ENCODE data around the gene MEA1.
A peak's percentile ranks its signal among the peaks of the same experiment; 100 is the strongest.

GRCh38 chr6:42996513-42996912, 17.2 kb downstream of the MEA1 start:
- TF ChIP-seq, protein P1, sequence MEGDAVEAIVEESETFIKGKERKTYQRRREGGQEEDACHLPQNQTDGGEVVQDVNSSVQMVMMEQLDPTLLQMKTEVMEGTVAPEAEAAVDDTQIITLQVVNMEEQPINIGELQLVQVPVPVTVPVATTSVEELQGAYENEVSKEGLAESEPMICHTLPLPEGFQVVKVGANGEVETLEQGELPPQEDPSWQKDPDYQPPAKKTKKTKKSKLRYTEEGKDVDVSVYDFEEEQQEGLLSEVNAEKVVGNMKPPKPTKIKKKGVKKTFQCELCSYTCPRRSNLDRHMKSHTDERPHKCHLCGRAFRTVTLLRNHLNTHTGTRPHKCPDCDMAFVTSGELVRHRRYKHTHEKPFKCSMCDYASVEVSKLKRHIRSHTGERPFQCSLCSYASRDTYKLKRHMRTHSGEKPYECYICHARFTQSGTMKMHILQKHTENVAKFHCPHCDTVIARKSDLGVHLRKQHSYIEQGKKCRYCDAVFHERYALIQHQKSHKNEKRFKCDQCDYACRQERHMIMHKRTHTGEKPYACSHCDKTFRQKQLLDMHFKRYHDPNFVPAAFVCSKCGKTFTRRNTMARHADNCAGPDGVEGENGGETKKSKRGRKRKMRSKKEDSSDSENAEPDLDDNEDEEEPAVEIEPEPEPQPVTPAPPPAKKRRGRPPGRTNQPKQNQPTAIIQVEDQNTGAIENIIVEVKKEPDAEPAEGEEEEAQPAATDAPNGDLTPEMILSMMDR (IDR thresholded peaks at IDR 0.05; ENCODE audit: low read depth, low read length, missing input control), result no peak
- TF ChIP-seq ATF3 (IDR thresholded peaks at IDR 0.05) (no peak), JUND (IDR thresholded peaks at IDR 0.05) (no peak), HNF4A (conservative IDR thresholded peaks at IDR 0.05) (no peak), YY1 (IDR thresholded peaks at IDR 0.05) (no peak), TAF1 (conservative IDR thresholded peaks at IDR 0.05) (no peak), REST (IDR thresholded peaks at IDR 0.05) (no peak), EGR1 (IDR thresholded peaks at IDR 0.05; ENCODE audit: low read depth in 2 of 2) (no peak), GABPA (IDR thresholded peaks at IDR 0.05 in 1 of 2, conservative IDR thresholded peaks at IDR 0.05 in 1 of 2) (no peak), SP1 (IDR thresholded peaks at IDR 0.05) (no peak), RAD21 (IDR thresholded peaks at IDR 0.05) (peak in 1 of 2 donors; percentile 32), FOXA1 (IDR thresholded peaks at IDR 0.05) (no peak)
- TF ChIP-seq, protein P2, sequence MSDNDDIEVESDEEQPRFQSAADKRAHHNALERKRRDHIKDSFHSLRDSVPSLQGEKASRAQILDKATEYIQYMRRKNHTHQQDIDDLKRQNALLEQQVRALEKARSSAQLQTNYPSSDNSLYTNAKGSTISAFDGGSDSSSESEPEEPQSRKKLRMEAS (IDR thresholded peaks at IDR 0.05), result no peak
- TF ChIP-seq, protein P3, sequence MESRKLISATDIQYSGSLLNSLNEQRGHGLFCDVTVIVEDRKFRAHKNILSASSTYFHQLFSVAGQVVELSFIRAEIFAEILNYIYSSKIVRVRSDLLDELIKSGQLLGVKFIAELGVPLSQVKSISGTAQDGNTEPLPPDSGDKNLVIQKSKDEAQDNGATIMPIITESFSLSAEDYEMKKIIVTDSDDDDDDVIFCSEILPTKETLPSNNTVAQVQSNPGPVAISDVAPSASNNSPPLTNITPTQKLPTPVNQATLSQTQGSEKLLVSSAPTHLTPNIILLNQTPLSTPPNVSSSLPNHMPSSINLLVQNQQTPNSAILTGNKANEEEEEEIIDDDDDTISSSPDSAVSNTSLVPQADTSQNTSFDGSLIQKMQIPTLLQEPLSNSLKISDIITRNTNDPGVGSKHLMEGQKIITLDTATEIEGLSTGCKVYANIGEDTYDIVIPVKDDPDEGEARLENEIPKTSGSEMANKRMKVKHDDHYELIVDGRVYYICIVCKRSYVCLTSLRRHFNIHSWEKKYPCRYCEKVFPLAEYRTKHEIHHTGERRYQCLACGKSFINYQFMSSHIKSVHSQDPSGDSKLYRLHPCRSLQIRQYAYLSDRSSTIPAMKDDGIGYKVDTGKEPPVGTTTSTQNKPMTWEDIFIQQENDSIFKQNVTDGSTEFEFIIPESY (IDR thresholded peaks at IDR 0.05), result no peak
